H1 (cell line): ENCODE results near the gene GRIN3A. TPM values are rescaled to one million over a fixed set of nuclear protein-coding genes. Genes with fewer than 3 reads are reported as not detected.
A peak's percentile ranks its signal among the peaks of the same experiment; 100 is the strongest.

Experiments used
- FOSL1 ChIP-seq: IDR thresholded peaks from 2 replicates; pipeline ENCODE4 v1.6.1; 2011; ENCODE audit warnings: mild to moderate bottlenecking, low read depth, low read length, moderate library complexity; ENCODE audit not compliant: insufficient read depth
- GTF2F1 ChIP-seq: IDR thresholded peaks from 2 replicates; pipeline ENCODE4 v1.6.1; 2012; ENCODE audit warnings: low read depth, low read length, improper control_type of control experiment, borderline replicate concordance
- KDM4A ChIP-seq: IDR thresholded peaks from one replicate; pipeline ENCODE4 v1.7.1; 2012; ENCODE audit warnings: low read depth, mild to moderate bottlenecking, moderate library complexity, low read length, inconsistent platforms; ENCODE audit not compliant: severe bottlenecking
- SIRT6 ChIP-seq: IDR thresholded peaks from one replicate; pipeline ENCODE4 v1.7.1; 2012; ENCODE audit warnings: low read length, inconsistent platforms
- TAF1 ChIP-seq: IDR thresholded peaks from 2 replicates; pipeline ENCODE4 v1.6.1; 2011; ENCODE audit warnings: mild to moderate bottlenecking, low read depth, low read length
- TBP ChIP-seq: IDR thresholded peaks from 2 replicates; pipeline ENCODE4 v1.6.1; 2011; ENCODE audit warnings: low read depth, low read length, improper control_type of control experiment
- ZNF274 ChIP-seq: IDR thresholded peaks from 2 replicates; pipeline ENCODE4 v1.7.0; 2012; ENCODE audit warnings: low read length, borderline replicate concordance; ENCODE audit errors: extremely low read depth
- polyA plus RNA-seq, 7 experiments: library from polyadenylated mRNA; depleted of rRNA in 3 of 7; stranded (reverse) in 5 of 7; unstranded in 2 of 7; fragments of >200 nt in 5 of 7; fragments of 200-250 nt in 2 of 7; gene quantifications; 1 replicate in 5 of 7; 2 replicates in 1 of 7; 4 replicates in 1 of 7; pipeline versions ENCODE4 v1.2.1 to v1.2.3, GENCODE V29; 2011 to 2013; ENCODE audit warnings: missing spikeins in 2 of 7, mixed read lengths in 2 of 7
- total RNA-seq: library from RNA; stranded (reverse); fragmentation: NEBNext Ultra II Directional; extraction: Animal tissue kit (Norgen Biotek cat#: 25700); gene quantifications from 2 replicates; pipeline ENCODE4 v1.2.1, GENCODE V29; 2021
- TF ChIP-seq, protein P1 (sequence below): fragments of 300-600 bp; sonication (generic); IDR thresholded peaks from 2 replicates; pipeline ENCODE4 v1.7.1; 2012; ENCODE audit warnings: low read length, moderate library complexity, mild to moderate bottlenecking, inconsistent platforms; ENCODE audit not compliant: insufficient replicate concordance

GRIN3A gene
- total and polyA plus RNA-seq, 2 of the 8 experiments (the other 6 are each of a cell fraction or from before 2014, with no cell fraction given), result 0.04 TPM; not detected in 1

GRCh38 chr9:101737705-101738565, 512 bp downstream of the GRIN3A start (continued):
- TF ChIP-seq, protein P1, sequence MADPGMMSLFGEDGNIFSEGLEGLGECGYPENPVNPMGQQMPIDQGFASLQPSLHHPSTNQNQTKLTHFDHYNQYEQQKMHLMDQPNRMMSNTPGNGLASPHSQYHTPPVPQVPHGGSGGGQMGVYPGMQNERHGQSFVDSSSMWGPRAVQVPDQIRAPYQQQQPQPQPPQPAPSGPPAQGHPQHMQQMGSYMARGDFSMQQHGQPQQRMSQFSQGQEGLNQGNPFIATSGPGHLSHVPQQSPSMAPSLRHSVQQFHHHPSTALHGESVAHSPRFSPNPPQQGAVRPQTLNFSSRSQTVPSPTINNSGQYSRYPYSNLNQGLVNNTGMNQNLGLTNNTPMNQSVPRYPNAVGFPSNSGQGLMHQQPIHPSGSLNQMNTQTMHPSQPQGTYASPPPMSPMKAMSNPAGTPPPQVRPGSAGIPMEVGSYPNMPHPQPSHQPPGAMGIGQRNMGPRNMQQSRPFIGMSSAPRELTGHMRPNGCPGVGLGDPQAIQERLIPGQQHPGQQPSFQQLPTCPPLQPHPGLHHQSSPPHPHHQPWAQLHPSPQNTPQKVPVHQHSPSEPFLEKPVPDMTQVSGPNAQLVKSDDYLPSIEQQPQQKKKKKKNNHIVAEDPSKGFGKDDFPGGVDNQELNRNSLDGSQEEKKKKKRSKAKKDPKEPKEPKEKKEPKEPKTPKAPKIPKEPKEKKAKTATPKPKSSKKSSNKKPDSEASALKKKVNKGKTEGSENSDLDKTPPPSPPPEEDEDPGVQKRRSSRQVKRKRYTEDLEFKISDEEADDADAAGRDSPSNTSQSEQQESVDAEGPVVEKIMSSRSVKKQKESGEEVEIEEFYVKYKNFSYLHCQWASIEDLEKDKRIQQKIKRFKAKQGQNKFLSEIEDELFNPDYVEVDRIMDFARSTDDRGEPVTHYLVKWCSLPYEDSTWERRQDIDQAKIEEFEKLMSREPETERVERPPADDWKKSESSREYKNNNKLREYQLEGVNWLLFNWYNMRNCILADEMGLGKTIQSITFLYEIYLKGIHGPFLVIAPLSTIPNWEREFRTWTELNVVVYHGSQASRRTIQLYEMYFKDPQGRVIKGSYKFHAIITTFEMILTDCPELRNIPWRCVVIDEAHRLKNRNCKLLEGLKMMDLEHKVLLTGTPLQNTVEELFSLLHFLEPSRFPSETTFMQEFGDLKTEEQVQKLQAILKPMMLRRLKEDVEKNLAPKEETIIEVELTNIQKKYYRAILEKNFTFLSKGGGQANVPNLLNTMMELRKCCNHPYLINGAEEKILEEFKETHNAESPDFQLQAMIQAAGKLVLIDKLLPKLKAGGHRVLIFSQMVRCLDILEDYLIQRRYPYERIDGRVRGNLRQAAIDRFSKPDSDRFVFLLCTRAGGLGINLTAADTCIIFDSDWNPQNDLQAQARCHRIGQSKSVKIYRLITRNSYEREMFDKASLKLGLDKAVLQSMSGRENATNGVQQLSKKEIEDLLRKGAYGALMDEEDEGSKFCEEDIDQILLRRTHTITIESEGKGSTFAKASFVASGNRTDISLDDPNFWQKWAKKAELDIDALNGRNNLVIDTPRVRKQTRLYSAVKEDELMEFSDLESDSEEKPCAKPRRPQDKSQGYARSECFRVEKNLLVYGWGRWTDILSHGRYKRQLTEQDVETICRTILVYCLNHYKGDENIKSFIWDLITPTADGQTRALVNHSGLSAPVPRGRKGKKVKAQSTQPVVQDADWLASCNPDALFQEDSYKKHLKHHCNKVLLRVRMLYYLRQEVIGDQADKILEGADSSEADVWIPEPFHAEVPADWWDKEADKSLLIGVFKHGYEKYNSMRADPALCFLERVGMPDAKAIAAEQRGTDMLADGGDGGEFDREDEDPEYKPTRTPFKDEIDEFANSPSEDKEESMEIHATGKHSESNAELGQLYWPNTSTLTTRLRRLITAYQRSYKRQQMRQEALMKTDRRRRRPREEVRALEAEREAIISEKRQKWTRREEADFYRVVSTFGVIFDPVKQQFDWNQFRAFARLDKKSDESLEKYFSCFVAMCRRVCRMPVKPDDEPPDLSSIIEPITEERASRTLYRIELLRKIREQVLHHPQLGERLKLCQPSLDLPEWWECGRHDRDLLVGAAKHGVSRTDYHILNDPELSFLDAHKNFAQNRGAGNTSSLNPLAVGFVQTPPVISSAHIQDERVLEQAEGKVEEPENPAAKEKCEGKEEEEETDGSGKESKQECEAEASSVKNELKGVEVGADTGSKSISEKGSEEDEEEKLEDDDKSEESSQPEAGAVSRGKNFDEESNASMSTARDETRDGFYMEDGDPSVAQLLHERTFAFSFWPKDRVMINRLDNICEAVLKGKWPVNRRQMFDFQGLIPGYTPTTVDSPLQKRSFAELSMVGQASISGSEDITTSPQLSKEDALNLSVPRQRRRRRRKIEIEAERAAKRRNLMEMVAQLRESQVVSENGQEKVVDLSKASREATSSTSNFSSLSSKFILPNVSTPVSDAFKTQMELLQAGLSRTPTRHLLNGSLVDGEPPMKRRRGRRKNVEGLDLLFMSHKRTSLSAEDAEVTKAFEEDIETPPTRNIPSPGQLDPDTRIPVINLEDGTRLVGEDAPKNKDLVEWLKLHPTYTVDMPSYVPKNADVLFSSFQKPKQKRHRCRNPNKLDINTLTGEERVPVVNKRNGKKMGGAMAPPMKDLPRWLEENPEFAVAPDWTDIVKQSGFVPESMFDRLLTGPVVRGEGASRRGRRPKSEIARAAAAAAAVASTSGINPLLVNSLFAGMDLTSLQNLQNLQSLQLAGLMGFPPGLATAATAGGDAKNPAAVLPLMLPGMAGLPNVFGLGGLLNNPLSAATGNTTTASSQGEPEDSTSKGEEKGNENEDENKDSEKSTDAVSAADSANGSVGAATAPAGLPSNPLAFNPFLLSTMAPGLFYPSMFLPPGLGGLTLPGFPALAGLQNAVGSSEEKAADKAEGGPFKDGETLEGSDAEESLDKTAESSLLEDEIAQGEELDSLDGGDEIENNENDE, result no peak
- TF ChIP-seq FOSL1 (no peak), ZNF274 (no peak), TBP (peak; percentile 38; the same call in 1 of the 2 replicates), SIRT6 (no peak), TAF1 (no peak), KDM4A (peak; percentile 62), GTF2F1 (no peak)
